HG03103 (cell line): ENCODE measurements around the gene SGPL1.
"Not testable (repeated sequence)": the region's sequence is repeated elsewhere in the genome, so short reads cannot be mapped to it uniquely, and the experiment has no call there.

ENCODE experiments used
- ATAC-seq: cut with Tn5 transposase; IDR thresholded peaks from one replicate; pipeline ENCODE4 v1.9.1; 2021; ENCODE audit warnings: low read depth; ENCODE audit not compliant: unreplicated experiment

Gene SGPL1

DNA sequence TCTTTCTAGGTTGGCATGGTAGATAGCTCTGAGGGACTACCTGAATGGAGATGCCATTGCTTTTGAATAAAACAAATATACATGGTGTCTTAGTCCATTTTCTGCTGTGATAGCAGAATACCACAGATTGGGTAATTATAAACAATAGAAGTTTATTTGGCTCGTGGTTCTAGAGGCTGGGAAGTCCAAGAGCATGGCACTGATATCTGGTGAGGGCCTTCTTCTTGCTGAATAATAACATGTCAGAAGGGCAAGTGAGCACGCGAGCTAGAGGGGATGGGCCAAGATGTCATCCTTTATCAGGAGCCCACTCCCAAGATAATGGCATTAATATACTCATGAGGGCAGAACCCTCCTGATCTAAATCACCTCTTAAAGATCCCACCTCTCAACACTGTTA, 21.9 kb downstream of the SGPL1 start:
- ATAC-seq: no peak

DNA sequence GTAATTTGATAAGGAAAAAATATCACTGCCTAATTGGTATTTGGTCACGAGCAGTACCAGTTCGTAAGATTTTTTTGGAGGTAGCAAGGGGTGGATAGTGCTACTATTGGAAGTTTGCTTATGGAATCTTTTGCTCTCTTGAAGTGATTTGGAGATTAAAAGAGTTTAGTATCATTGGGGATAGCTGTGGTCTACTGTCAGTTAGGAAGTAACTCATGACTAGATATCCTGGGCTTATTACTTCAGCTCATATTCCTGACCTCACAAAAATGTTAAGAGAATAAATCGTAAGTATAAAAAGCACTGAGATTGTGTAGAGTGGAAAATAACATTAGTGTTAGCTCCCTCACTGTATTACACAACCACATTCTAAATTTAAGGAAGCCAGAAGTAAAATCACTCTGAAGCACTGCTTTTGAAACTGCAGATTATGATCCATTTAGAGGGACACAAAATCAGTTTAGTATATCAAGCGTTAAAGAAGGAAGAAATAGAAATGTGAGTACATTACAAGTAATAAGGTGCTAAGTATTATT, 22.6 kb downstream of the SGPL1 start:
- no peak for ATAC-seq

- no peak for ATAC-seq
Observed at GRCh38 chr10:70840836-70841235, 25.1 kb downstream of the SGPL1 start.

- ATAC-seq: no peak
Observed at GRCh38 chr10:70843333-70843732, 27.6 kb downstream of the SGPL1 start.

- no peak for ATAC-seq
Observed at GRCh38 chr10:70843776-70844489, 28.2 kb downstream of the SGPL1 start.

DNA sequence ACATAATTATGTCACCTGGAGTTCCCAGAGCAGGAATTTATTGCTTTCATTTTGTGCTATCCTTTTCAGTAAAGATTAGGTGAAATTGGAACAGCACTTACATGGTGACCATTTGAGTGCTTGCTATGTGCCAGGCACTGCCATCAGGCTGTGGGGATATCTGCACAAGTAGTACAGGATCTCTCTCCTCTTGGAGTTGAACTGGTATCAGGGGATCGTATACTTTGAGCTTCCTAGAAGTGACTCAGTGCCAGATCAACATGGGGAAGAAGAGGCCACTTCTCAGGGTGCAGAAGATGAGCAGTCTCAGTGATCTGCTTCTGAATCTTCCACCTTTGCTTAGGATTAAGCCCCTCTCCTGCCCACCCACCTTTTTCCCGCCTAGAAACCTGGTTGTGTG, 29.5 kb downstream of the SGPL1 start:
- no peak for ATAC-seq

GRCh38 chr10:70845816-70846215, 30.1 kb downstream of the SGPL1 start:
- no peak for ATAC-seq

GRCh38 chr10:70846795-70847194, 31.0 kb downstream of the SGPL1 start:
- no peak for ATAC-seq

DNA sequence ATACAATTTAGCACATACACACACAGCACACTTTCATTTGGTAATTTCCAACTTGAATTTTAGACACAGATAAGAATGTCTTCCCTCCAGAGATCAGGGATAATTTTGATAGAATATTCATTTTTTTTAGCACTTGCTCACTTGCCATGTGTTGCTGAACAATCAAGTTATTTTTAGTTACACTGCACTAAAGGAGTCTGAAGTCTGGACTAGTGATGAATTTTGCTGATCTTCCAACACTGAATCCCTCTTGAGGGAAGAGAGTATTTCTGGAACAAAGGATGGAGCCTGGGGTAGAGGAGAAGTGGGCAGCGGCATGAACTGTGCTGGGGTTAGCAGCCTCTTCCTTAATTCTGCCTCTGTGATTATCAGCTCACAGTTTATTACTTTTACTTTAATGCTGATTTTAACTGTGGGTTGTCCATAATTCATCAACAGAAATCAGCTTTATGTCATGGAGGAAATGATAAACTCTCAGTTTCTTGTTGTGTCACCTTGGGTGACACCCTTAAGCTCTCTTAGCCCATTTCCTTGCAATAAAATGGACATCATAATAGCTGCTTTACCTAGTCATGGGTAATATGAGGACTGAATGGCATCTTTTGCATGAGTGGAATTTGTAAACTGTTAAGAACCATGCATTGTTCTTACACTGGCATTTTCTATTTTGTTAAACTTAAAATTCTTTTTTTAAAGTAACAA, 32.1 kb downstream of the SGPL1 start:
- no peak for ATAC-seq

GRCh38 chr10:70849582-70850016, 33.9 kb downstream of the SGPL1 start:
- ATAC-seq: no peak

GRCh38 chr10:70850097-70850496, 34.3 kb downstream of the SGPL1 start:
- ATAC-seq: no peak

- ATAC-seq: no peak
Observed at GRCh38 chr10:70851597-70852475, 36.1 kb downstream of the SGPL1 start.

GRCh38 chr10:70853038-70853437, 37.3 kb downstream of the SGPL1 start:
- no peak for ATAC-seq

GRCh38 chr10:70853457-70853856, 37.7 kb downstream of the SGPL1 start:
- no peak for ATAC-seq

DNA sequence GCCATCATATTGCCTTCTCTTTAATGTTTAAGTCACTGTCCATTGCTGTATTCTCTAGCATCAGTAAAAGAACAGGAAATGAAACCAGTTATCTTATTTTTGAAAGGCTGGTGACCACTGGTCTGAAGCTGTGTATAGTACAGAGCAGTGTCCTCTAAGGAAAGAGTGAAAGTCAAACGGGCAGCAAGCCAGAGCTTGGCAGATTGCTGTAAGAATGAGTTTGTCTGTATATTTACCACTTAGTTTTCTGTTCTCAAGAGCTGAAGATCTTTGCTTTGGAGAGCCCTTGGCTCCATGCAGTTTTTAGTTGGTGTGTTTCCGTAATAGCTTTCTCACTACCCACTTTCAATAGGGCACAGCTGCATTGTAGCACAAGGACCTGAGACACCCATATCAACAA, 40.7 kb downstream of the SGPL1 start:
- no peak for ATAC-seq

GRCh38 chr10:70858759-70859158, 43.0 kb downstream of the SGPL1 start:
- no peak for ATAC-seq

GRCh38 chr10:70861495-70862197, 45.9 kb downstream of the SGPL1 start:
- not testable (repeated sequence) for ATAC-seq

GRCh38 chr10:70863470-70864160, 47.9 kb downstream of the SGPL1 start:
- ATAC-seq: no peak

- no peak for ATAC-seq
Observed at GRCh38 chr10:70864935-70865334, 49.2 kb downstream of the SGPL1 start.

- ATAC-seq: no peak
Observed at GRCh38 chr10:70866424-70866823, 50.7 kb downstream of the SGPL1 start.
